Type B pancreatic cell (in vitro differentiated cells): ENCODE measurements around the gene TRAF1. TPM values are rescaled to one million over a fixed set of nuclear protein-coding genes. Genes with fewer than 3 reads are reported as not detected.

Experiments
- DNase-seq: peaks from one replicate; pipeline ENCODE4 v3.0.0; 2021; ENCODE audit warnings: mixed read lengths; ENCODE audit not compliant: unreplicated experiment; ENCODE audit errors: extremely low spot score
- H3K27ac Mint-ChIP-seq: 2 replicates; pipeline ENCODE4 v1.8.0; 2021; ENCODE audit warnings: mild to moderate bottlenecking, mixed read lengths
- H3K27me3 Mint-ChIP-seq: 2 replicates; pipeline ENCODE4 v1.8.0; 2021; ENCODE audit warnings: mixed read lengths
- H3K36me3 Mint-ChIP-seq: 2 replicates; pipeline ENCODE4 v1.8.0; 2021; ENCODE audit warnings: mixed read lengths
- H3K4me1 Mint-ChIP-seq: one replicate; pipeline ENCODE4 v1.8.0; 2021; ENCODE audit warnings: mixed read lengths; ENCODE audit not compliant: unreplicated experiment
- H3K4me3 Mint-ChIP-seq: 2 replicates; pipeline ENCODE4 v1.8.0; 2021; ENCODE audit warnings: mild to moderate bottlenecking, mixed read lengths
- H3K9me3 Mint-ChIP-seq: 2 replicates; pipeline ENCODE4 v1.8.0; 2021; ENCODE audit warnings: mixed read lengths
- CTCF ChIP-seq: fragments of 200-600 bp; sonication (generic); conservative IDR thresholded peaks from 2 replicates; pipeline ENCODE4 v1.5.0; 2021; ENCODE audit warnings: antibody characterized with exemption, mild to moderate bottlenecking
- total RNA-seq: library from RNA; stranded (reverse); gene quantifications from 2 replicates; pipeline ENCODE4 v1.2.1, GENCODE V29; 2021; ENCODE audit warnings: low replicate concordance

TRAF1 gene
- total RNA-seq, 1 donor from 2014 or later: 3.1 TPM

- no peaks in the 10 kb centered on the region for H3K27me3 Mint-ChIP-seq
- H3K27ac Mint-ChIP-seq: no peak overlapping the region
- H3K4me1 Mint-ChIP-seq: peaks cover 4% of the 10 kb centered on the region
- TF ChIP-seq CTCF: no peak
- H3K4me3 Mint-ChIP-seq: no peak overlapping the region
- no peak for DNase-seq
- no peaks in the 10 kb centered on the region for H3K9me3 Mint-ChIP-seq
- peaks cover 18% of the 10 kb centered on the region for H3K36me3 Mint-ChIP-seq
These were observed 64.7 kb downstream of the TRAF1 start for GRCh38 chr9:120861935-120862334.

GRCh38 chr9:120860083-120860482, 66.5 kb downstream of the TRAF1 start:
- no peak for TF ChIP-seq CTCF
- Mint-ChIP-seq H3K27ac (peak overlapping the region; percentile 73), H3K36me3 (peaks cover 18% of the 10 kb centered on the region), H3K9me3 (no peaks in the 10 kb centered on the region), H3K27me3 (no peaks in the 10 kb centered on the region), H3K4me3 (no peak overlapping the region), H3K4me1 (peaks cover 5% of the 10 kb centered on the region)
- DNase-seq: no peak

DNA sequence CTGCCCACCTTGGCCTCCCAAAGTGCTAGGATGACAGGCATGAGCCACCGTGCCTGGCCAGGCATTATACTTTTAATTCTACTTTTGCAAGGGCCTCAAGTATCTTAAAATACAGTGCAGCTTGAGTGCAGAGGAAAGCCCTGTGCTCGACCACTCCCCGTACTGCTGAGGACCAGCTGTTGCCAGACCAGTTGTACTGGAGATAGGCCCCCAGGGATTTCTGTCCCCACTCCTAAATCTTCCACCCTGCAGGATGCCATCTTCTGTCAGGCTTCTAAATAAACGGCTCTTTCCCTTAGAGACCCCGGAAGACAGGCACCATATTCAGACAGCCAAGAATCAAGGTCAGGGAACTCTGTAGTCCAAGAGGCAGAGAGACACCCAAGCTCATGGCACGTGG, 67.2 kb downstream of the TRAF1 start:
- Mint-ChIP-seq H3K36me3 (peaks cover 18% of the 10 kb centered on the region), H3K4me3 (peak overlapping the region; percentile 45), H3K4me1 (peaks cover 7% of the 10 kb centered on the region), H3K9me3 (no peaks in the 10 kb centered on the region), H3K27me3 (no peaks in the 10 kb centered on the region), H3K27ac (peak overlapping the region; percentile 73)
- TF ChIP-seq CTCF: no peak
- no peak for DNase-seq

- Mint-ChIP-seq H3K4me1 (peaks cover 7% of the 10 kb centered on the region), H3K27me3 (no peaks in the 10 kb centered on the region), H3K27ac (no peak overlapping the region)
These were observed 68.7 kb downstream of the TRAF1 start for GRCh38 chr9:120857902-120858301.

DNA sequence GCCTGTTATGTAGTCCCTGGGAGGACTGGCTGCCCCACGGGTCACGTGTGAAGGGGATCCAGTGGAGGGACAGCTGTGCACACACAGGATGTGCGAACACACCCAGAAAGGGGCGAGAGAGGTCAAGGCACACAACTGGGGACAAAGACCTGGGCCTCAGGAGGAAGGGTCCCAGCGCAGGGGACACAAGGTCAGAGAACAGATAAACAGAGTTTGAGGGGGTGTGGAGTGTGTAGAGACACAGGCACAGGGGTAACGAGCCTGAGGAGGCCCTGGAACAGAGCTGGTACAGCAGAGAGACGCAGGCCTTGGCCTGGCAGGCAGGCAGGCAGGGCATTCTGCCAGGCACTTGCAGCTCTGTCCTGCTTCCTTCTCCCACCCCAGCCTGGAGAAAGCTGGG, 69.1 kb downstream of the TRAF1 start:
- Mint-ChIP-seq H3K9me3 (no peaks in the 10 kb centered on the region), H3K27ac (peak overlapping the region; percentile 43), H3K4me3 (no peak overlapping the region), H3K27me3 (no peaks in the 10 kb centered on the region), H3K36me3 (peaks cover 10% of the 10 kb centered on the region), H3K4me1 (peaks cover 7% of the 10 kb centered on the region)
- no peak for TF ChIP-seq CTCF
- no peak for DNase-seq

More at GRCh38 chr9:120857902-120858301, 68.7 kb downstream of the TRAF1 start:
- Mint-ChIP-seq H3K36me3 (peaks cover 13% of the 10 kb centered on the region), H3K4me3 (no peak overlapping the region), H3K9me3 (no peaks in the 10 kb centered on the region)
- DNase-seq: no peak
- no peak for TF ChIP-seq CTCF

DNA sequence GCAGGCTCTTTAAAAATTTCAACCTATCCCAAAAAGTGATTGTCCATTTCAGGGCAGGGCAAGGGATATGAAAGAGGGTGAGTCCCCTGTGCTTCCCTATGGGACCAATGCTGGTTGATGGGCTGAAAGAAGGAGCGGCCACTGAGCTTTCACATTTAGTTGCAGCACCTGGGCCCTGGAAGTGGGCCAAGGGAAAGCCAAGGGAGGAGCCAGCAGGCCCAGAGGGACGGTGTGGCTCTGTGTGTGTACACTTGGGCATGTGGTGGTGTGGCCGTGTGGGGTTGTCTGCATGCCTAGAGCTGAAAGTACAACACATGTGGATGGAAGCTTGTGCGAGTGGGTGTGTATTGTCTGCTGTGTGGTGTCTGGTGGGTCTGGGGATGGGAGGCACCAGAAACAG, 69.9 kb downstream of the TRAF1 start:
- DNase-seq: no peak
- H3K4me3 Mint-ChIP-seq: no peak overlapping the region
- H3K4me1 Mint-ChIP-seq: peaks cover 7% of the 10 kb centered on the region
- TF ChIP-seq CTCF: no peak
- H3K27ac Mint-ChIP-seq: no peak overlapping the region
- peaks cover 10% of the 10 kb centered on the region for H3K36me3 Mint-ChIP-seq
- H3K27me3 Mint-ChIP-seq: no peaks in the 10 kb centered on the region
- H3K9me3 Mint-ChIP-seq: no peaks in the 10 kb centered on the region
